Measurements from ENCODE around the gene SVEP1.

The SVEP1 gene

DNA sequence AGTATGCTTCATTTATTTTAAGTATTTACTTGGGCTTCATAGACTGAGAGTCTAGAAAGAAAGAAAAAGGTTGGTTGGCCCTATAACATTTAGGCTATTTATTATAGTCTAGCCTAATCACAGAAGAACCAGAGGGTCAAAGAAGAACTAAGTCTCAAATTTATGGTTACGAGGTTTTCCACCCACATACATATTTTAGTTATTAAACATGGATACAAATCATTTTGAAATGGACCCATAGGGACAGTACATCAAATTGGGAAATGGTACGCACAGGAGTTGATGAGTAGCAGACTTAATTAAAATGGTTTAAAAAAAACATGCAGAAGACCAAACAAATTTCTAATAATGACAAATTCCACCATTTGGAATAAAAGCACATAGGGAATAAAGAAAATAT is 17.7 kb downstream of the SVEP1 start:
- Histone ChIP-seq H3K36me3 (ENCODE audit: insufficient read depth, low read length) (no peaks in the 10 kb centered on the region), H2AFZ (ENCODE audit: low read depth, low read length) (no peak overlapping the region), H3K4me1 (ENCODE audit: insufficient read depth, low read length) (no peaks in the 10 kb centered on the region), H3K4me3 (ENCODE audit: low read depth in 1 of 2, low read length in 2 of 2) (no peak overlapping the region), H3K79me2 (ENCODE audit: insufficient read depth, low read length) (no peaks in the 10 kb centered on the region), H3K4me2 (ENCODE audit: insufficient read depth, low read length) (no peak overlapping the region), H3K27ac (ENCODE audit: low read length) (no peak overlapping the region), H3K27me3 (ENCODE audit: insufficient read depth, low read length, poor library complexity) (no peaks in the 10 kb centered on the region), H3K9me3 (ENCODE audit: insufficient read depth, low read length, severe bottlenecking) (no peaks in the 10 kb centered on the region), H3K9ac (ENCODE audit: low read depth, low read length) (no peak overlapping the region), H4K20me1 (ENCODE audit: insufficient read depth, low read length) (no peaks in the 10 kb centered on the region)
- no peak for TF ChIP-seq EZH2 (IDR thresholded peaks at IDR 0.05; ENCODE audit: borderline replicate concordance, low read depth, low read length, severe bottlenecking)
- TF ChIP-seq, protein P1, sequence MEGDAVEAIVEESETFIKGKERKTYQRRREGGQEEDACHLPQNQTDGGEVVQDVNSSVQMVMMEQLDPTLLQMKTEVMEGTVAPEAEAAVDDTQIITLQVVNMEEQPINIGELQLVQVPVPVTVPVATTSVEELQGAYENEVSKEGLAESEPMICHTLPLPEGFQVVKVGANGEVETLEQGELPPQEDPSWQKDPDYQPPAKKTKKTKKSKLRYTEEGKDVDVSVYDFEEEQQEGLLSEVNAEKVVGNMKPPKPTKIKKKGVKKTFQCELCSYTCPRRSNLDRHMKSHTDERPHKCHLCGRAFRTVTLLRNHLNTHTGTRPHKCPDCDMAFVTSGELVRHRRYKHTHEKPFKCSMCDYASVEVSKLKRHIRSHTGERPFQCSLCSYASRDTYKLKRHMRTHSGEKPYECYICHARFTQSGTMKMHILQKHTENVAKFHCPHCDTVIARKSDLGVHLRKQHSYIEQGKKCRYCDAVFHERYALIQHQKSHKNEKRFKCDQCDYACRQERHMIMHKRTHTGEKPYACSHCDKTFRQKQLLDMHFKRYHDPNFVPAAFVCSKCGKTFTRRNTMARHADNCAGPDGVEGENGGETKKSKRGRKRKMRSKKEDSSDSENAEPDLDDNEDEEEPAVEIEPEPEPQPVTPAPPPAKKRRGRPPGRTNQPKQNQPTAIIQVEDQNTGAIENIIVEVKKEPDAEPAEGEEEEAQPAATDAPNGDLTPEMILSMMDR (IDR thresholded peaks at IDR 0.05; ENCODE audit: borderline replicate concordance, extremely low read depth, low read length, poor library complexity, severe bottlenecking), result no peak
- DNase-seq, result no peak
- no peak for ATAC-seq (ENCODE audit: insufficient read depth, low read depth)

DNA sequence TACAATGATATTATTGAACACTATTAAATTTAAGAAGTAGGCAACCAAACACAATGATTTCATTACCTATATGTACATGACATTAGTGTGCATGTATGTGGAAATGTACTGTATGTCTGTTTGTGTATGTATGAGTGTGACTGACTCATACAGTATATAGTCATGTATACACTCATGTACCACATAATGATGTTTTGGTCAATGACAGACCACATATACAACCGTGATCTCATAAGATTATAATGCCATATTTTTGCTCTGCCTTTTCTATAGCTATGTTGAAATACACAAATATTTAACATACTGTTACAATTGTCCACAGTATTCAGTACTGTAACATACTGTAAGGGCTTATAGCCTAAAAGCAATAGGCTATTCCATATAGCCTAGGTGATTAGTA is 19.7 kb downstream of the SVEP1 start:
- TF ChIP-seq EZH2 (IDR thresholded peaks at IDR 0.05; ENCODE audit: borderline replicate concordance, low read depth, low read length, severe bottlenecking), result no peak
- TF ChIP-seq, protein P1 (IDR thresholded peaks at IDR 0.05; ENCODE audit: borderline replicate concordance, extremely low read depth, low read length, poor library complexity, severe bottlenecking), result no peak
- ATAC-seq (ENCODE audit: insufficient read depth, low read depth) (no peak), DNase-seq (no peak)
- H3K27ac ChIP-seq (ENCODE audit: low read length), result no peak overlapping the region
- H3K4me1 ChIP-seq (ENCODE audit: insufficient read depth, low read length), result no peaks in the 10 kb centered on the region
- H3K9me3 ChIP-seq (ENCODE audit: insufficient read depth, low read length, severe bottlenecking), result no peaks in the 10 kb centered on the region
- H3K9ac ChIP-seq (ENCODE audit: low read depth, low read length), result no peak overlapping the region
- no peaks in the 10 kb centered on the region for H3K79me2 ChIP-seq (ENCODE audit: insufficient read depth, low read length)
- H3K36me3 ChIP-seq (ENCODE audit: insufficient read depth, low read length), result no peaks in the 10 kb centered on the region
- H2AFZ ChIP-seq (ENCODE audit: low read depth, low read length), result no peak overlapping the region
- H3K27me3 ChIP-seq (ENCODE audit: insufficient read depth, low read length, poor library complexity), result no peaks in the 10 kb centered on the region
- no peak overlapping the region for H3K4me2 ChIP-seq (ENCODE audit: insufficient read depth, low read length)
- H3K4me3 ChIP-seq (ENCODE audit: low read depth in 1 of 2, low read length in 2 of 2), result no peak overlapping the region
- H4K20me1 ChIP-seq (ENCODE audit: insufficient read depth, low read length), result no peaks in the 10 kb centered on the region

DNA sequence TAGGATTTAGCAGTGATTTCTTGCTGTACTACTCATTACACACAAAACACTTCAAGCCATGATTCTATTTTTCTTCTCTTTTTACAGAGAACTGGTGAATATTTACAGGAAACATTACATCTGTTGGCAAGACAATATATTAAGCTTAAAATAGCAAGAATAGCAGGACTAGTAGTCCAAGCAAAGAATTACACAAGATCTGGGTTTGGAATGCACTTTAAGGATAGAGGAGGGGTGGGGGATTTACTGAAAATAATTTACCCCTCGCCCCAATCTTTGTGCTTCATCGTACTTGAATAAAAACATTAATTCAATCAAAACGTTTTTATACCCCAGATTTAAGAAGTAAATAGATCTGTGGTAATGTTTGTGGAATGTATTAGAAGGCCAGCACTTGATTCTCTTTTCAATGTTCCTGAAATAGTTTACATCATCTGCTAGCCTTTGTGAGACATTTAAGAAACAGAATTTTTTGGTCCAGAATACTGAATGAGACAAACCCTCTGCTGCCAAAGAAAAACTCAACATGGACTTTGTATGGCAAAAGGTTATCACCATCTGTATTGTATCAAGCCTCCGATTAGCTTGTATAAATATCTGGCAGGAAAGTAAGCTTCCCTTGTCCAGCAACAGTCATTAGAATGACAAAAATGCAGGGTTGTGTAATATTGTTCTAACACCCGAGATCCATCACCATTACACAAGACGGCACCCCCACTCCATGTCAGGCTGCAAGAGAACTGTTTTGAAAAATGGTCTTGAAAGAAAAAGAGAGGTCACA is 23.8 kb downstream of the SVEP1 start:
- Histone ChIP-seq H3K4me1 (ENCODE audit: insufficient read depth, low read length) (no peaks in the 10 kb centered on the region), H3K36me3 (ENCODE audit: insufficient read depth, low read length) (no peaks in the 10 kb centered on the region), H3K4me2 (ENCODE audit: insufficient read depth, low read length) (no peak overlapping the region), H3K9me3 (ENCODE audit: insufficient read depth, low read length, severe bottlenecking) (no peaks in the 10 kb centered on the region), H4K20me1 (ENCODE audit: insufficient read depth, low read length) (no peaks in the 10 kb centered on the region), H3K9ac (ENCODE audit: low read depth, low read length) (no peak overlapping the region), H3K4me3 (ENCODE audit: low read depth in 1 of 2, low read length in 2 of 2) (no peak overlapping the region), H3K27ac (ENCODE audit: low read length) (no peak overlapping the region), H2AFZ (ENCODE audit: low read depth, low read length) (no peak overlapping the region), H3K27me3 (ENCODE audit: insufficient read depth, low read length, poor library complexity) (no peaks in the 10 kb centered on the region), H3K79me2 (ENCODE audit: insufficient read depth, low read length) (no peaks in the 10 kb centered on the region)
- DNase-seq, result no peak
- no peak for TF ChIP-seq EZH2 (IDR thresholded peaks at IDR 0.05; ENCODE audit: borderline replicate concordance, low read depth, low read length, severe bottlenecking)
- TF ChIP-seq, protein P1 (IDR thresholded peaks at IDR 0.05; ENCODE audit: borderline replicate concordance, extremely low read depth, low read length, poor library complexity, severe bottlenecking), result no peak
- ATAC-seq (ENCODE audit: insufficient read depth, low read depth), result no peak
